Renal cortex interstitium (tissue), 11 donors: ENCODE results near the gene TMEM151B. TPM values are rescaled to one million over a fixed set of nuclear protein-coding genes. Genes with fewer than 3 reads are reported as not detected.

Experiments used
- DNase-seq, 11 donors: peaks; one replicate each; pipeline ENCODE4 v3.0.0-alpha.2; 2013; ENCODE audit warnings: low read depth in 9 of 11, low spot score in 4 of 11; ENCODE audit errors: extremely low read depth in 1 of 11
- polyA plus RNA-seq, 3 donors: library from polyadenylated mRNA; unstranded; fragments of 120-200 nt; gene quantifications; one replicate each; pipeline ENCODE4 v1.2.1, GENCODE V29; 2013; ENCODE audit not compliant: insufficient read length in 3 of 3

Gene TMEM151B
- polyA plus RNA-seq, 3 donors, result 0.59 to 1.0 (median 0.98) TPM

DNA sequence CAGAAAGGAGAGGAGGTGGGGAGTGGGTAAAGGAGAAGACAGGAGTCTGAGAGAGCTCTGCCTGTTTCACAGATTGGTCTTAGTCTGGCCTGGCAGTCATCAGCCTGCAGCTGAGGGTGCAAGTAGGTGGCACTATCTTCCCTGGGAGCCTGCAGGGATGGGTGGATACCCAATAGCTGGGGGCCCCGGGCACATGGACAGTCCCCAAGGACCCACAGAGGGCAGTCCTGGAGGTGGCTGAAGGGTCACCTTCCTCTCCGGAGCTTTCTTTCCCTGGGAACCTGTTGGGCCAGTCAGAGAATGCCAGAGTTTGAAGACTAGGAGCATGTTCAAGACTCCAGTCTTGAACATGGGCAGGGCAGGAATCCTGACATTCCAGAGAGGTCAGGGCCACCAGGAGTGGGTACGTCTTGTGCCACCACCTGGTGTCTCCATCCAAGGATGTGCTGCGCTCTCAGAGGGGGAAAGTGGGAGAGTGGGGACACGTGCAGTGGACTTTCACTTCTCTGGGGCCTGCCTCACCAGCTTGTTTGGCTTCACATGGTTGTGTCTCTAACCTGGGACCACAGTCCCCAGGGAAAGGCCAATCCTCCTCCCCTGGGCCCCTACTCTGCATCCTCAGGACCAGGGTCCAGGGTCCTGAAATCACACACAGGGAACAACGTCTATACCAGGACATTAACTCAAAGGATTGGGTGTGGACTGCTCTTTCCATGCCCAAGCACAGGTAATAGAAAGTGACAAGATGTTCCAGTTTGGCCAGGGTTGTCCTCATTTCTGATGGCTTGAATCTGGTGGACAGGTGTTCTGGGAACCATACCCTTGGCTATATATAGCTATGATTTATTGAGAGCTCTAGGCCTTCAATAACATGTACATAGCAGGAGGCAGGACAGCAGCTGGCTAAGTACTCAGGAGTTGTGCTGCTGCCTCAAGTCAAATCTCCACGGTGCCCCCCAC, 24.9 kb downstream of the TMEM151B start:
- DNase-seq, result no peak

DNA sequence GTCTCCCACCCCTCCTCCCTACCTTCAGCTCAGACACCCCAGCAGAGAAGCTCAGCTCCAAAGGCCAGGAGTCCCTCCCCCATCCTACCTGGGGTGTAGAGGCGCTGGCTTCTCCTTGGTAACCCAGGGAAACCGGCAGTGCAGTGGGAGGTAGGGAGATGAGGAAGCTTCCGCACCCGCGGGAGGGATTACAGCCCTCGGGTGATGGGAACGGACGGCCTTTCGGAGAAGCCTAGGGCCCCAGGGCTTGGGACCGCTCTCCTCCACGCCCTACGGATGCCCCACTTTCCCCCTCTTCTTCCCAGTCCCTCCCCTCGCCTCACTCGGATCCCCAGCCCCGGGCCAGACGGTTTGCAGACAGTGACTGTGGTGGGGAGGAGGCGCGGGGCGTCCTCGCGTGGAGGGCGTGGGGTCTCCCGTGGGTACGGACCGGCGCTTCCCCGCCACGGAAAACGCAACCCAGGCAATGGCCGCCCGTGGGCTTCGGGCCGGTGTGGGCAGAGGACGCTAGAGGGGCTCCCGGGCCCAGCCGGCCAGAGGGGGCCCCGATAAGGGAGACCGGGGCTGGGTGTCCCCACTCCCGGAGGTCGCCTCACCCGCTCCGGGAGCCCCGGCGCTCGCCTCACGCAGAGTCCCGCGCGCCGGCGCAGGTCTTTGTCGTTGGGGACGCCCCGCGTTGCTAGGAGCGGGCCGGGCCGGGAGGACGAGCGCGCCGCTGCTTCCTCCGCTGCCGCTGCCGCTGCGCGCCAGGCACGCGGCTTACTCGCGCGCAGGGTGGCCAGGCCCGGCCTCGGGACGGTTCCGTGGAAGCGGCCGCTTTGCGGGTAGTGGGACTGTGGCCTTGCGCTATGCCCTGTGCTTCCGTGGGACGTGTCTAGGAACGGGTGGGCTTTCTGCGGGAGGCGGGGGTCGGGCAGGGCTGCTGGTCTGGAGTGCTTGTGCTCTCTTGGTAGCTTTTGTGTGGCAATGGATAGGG, 27.1 kb downstream of the TMEM151B start:
- peak in 5 of 11 donors; percentile 34 to 50 (median 43) for DNase-seq

DNA sequence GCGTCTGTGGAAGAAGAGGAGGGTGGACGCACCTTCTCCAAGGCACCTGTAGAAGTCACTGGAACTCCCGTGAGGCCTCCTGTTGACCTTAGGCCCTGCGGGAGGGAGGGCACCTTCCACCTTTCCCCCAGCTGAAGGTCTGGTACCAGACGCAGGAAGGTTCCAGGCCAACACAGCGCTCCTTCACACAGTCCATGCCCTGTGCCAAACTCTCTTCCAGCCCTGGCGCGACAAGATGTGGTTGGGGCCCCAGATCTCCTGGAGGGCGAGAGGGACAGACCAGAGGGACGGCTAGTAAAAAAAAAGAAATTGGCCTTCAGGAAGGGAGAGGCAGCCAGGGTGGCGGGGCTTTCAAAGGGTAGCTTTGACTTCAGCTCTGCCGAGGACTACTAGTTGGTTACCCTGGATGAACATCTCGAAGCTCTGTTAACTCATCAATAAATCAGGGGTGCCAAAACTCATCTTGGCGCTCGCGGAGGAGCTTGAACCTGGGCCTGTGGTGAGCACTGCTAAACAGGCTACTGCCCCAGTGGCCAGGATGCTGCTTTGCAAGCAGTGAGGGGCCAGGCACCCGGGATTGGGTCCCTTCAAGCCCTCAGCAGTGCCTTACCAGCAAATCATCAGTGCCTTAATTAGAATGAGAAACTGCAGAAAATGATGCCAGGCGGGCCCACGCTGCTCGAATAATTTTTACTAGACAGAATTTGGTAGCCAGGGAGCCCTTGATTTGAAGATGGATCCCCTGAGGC, 28.0 kb downstream of the TMEM151B start:
- DNase-seq, result no peak

DNA sequence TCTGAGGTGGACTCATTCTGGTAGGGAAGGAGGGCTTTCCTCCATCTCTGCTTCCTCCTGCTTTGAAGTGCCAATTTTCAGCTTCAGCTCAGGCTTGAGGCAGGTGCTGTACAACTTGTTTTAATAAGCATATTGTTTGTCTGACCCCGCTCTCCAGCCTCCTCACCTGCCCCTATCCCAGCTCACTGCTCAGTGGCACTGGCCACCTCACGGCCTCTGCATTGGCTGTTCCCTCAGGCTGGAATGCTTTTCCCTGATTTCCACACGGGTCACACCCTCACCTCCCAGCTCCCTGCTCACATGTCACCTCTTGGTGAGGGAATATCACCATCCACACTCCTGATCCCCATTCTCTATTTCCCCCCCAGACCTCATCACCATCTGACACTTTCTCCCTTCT, 28.6 kb downstream of the TMEM151B start:
- no peak for DNase-seq

DNA sequence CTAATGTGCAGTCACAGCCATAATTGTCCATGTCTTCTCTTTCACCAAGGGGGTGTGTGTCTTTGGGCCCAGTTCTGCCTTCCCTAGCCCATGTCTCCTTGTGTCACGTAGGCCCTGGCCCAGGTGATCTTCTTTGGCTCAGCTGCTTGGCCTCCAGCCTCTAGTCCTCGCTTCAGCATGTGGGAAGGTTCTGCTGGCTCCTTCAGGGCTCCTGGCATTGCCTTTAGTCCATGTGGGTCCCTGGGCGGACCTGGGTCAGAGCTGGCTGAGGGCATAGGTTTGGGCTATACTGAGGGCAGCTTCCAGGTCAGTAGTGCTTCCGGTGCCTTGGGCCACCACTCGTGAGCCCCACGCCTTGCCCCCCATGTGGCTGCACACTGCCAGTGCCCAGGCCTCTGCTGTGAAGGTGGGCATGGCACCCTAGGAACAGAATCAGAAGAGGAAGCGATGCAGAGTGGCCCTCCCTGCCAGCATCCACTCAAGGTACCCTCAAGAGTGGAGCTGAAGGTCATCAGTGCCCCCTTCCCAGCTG, 30.1 kb downstream of the TMEM151B start:
- no peak for DNase-seq

DNA sequence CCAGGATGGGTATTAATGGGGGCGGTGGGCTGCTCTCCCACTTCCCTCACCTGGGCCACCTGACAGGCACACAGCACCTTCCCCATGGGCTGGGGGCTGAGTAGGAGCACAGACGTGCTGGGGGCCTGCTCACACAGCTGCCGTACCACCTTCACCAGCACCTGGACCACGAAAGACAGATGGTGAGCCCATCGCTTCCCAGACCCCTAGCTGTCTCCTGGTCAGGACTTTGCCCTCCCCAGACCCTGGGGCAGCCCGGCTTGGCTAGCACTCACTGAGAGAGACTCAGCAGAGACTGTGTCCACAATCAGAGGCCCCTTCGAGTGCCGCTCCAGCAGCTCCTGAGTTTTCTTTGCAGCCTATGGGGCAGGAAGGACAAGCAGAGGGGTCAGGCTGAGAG, 30.9 kb downstream of the TMEM151B start:
- no peak for DNase-seq

DNA sequence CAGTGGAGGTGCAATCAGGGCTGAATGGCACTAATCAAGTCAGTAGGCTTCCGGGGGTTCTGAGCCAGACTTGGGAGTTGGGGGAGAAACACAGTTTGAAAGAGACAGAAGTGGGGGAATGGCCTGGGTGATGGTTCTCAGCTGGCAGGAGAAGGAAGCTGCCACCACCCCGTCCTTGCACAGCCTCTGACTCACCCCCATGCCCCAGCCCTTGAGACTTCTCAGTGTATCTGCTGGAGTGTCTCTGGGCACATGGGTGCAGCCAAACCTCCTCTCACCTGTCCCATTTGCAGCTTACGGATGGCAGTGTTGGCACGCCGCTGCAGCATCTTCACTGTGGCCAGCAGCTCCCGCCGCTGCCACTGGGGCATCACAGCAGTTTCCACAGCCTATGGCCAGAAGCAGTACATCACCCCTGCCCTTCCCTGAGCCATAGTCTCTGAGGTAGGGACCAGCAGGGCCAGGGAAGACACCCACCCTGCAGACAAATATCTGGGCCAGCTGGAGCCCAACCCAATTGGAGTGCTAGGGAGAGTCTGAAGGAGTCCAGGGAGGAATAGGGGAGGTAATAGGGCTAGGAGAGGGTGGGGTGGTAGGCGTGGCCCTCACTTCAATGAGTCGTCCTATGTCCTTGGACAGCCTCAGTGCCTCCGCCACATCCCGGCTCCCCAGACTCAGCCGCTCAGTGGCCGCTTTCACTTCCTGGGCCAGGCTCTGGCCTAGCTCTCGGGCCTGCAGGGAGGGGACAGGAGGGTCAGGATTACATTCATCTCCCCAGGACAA, 31.7 kb downstream of the TMEM151B start:
- no peak for DNase-seq

DNA sequence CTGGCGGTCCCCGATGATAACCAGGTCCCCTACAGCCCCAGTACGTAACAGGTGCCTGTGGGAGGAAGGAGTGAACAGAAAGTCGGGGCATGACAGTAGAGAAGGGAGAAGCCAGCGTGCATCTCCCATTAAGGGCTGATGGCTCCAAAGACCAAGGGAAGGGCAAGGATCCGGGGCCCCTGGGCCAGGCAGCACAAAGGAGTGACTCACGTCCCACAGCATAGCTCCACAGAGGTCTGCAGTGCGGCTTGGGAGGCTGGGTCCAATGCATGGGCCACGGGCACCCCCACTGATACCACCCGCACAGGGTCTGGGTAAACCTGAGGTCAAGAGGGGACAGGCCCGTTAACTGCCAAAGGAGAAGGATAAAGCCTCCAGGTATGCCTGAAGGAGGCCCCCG, 32.6 kb downstream of the TMEM151B start:
- DNase-seq, result no peak

DNA sequence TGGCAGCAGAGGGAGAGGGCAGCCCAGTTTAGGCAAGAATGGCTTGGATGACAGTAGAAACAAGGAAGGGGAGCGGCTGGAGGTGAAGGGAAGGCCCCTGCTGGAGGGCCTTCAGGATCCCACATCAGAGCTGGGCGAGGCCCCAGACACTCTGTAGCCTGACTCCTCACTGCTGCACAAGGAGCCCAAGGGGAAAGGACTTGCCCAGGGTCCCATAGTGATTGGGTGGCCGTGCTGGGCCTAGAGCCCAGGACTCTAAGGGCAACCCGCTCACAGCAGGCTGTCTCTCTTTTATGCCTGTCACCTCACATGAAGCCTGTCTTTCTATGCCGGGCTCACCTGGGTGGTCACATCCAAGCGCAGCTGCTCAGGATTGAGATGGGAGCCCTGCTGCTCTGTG, 33.6 kb downstream of the TMEM151B start:
- DNase-seq, result no peak

DNA sequence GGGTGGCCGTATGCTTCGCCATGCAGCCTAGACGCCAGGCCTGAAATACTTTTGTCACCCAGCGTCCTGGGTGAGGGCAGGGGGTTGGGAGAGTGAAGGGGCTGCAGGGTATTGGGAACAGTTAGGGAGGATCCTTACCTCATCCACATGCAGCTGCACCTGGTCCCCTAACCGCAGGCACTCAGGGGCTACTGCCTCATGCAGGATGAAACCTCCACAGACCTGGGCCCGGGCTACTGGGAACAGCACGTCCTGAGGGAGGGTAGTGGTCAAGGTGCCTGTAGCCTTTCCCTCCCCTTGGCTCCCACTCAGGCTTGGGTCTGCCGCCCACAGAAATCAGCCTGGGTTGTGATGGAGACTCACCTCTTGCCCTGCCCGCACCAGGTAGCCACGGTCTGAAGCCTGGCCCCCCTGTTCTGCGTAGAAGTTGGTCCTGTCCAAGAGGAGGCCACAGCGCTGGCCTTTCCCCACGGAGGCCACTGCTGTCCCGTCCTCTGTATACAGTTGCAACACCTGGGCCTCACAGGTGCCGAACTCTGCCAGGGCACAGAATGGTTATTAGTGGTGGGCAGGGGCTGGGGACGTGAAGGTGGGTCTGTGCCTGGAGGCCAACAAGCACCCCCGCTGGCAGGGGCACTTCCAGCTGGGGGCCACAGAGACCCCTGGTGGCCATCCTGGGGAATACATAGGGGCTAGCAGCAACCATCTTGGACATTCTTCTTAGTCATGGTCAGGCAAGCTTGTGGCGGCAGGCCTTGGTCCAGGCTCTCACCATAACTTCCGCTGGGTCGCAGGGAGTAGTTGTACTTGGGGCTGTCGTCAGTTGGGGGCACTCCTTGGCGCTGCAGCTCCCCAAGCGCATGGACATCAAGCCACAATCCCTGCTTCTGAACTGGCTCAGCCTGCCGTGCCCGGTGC, 34.3 kb downstream of the TMEM151B start:
- no peak for DNase-seq

DNA sequence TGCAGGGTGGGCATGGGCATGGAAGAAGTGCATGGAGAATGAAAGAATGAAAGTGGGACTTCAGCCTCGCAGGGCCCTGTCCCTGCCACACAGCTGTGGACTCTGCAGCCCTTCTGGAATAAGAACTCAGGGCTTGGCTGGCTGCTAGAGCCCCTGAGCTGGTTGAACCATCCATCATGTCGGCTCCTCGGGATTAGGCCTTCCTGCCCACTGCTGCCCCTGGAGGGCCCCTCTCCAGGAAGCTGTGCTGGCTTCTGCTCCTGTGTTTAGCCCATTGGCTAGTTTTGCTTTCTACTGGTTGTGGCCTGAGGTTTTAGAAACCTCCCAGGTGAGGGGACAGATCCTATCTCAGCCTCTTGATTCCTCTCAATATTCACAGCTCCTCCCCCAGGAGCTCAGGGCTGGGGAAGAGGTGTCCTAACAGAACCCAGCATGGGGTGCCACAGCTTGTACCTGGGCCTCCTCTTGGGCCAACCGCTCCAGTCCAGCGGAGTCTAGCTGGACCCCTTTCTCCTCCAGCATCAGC, 35.0 kb downstream of the TMEM151B start:
- no peak for DNase-seq

DNA sequence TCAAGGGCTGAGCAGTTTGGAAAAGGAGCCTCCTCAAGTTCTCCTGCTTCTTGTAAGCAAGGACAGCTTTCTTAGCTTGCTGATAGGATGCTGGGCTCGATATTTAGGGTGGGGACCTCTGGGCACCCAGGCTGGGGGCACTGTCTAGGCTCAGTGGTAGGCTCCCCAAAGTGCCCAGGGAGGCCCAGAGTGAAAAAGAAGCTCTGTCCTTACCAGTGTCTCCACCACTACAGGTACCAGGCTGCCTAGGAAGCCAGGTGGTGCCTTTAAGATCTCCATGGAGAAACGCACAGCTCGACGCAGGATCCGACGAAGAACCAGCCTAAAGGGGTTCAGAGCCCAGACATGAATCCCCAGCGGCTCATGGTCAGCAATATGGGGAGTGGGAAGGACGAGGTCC, 36.5 kb downstream of the TMEM151B start:
- DNase-seq, result no peak

DNA sequence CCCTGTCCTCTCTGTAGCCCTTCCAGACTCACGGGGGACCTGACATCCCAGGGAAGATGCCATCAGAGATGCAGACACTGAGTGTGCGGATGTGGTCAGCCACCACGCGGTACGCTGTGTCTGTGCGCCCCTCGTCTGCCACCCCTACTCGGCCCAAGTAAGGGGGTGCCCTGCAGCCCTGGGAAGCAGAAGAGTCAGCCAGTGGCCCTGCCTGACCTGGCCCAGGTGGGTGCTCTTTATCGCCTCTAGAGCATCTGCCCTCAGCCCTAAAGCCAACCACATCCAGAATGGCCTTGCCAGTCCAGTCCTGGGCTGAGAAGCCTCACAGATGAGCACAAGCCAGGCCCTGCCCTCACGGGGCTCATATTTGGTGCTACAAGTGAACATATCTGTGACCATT, 37.0 kb downstream of the TMEM151B start:
- DNase-seq, result no peak

DNA sequence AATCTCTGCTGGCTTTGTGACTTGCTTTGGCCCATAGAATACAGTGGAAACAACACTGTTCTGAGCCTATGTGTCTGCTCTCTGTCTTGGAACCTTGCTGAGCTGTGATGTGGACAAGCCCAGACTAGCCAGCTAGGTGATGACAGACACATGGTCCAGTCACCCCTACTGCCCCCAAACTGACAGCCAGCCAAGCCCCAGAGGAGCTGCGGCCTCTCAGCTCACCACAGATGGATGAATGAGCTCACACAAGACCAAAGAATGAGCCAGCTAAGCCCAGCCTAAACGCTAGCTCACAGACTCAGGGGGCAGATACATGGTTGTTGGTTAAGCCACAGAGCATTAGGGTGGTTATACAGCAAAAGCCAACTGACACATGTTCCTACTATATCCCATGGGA, 38.8 kb downstream of the TMEM151B start:
- no peak for DNase-seq

DNA sequence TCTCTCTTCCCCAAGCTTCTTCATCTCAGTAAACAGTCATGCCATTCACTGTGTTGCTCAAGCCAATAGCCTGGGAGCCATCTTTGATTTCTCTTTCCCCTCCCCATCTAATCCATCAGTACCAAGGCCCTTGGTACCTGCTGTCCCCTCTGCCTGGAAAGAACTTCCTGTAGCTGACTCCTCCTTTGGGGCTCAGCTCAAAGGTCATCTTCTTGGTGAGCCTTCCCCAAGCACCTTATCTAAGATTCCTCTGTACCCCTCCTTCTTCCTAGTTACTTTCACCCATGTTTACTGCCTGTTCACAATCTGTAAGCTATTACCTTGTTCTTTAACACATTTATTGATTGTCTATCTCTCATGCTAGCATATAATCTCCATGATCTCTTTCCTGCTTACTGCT, 39.4 kb downstream of the TMEM151B start:
- DNase-seq, result no peak

DNA sequence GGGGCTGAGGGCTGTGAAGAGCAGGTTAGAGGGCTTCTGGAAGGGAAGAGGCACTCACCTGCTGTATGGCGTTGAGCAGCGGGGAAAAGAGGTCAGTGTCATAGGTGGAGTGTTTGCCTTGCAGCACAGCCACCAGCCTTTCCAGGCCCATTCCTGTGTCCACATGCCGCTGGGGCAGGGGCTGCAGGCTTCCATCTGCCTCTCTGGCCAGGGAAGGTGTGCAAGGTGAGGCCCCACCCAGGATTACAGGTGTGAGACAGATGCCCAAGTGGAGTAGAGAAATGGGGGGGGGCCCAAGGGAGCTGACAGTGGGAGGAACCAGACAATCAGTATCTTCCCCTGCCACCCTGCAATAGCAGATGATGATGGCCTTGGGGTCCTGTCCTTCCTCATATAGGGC, 40.0 kb downstream of the TMEM151B start:
- DNase-seq, result no peak

DNA sequence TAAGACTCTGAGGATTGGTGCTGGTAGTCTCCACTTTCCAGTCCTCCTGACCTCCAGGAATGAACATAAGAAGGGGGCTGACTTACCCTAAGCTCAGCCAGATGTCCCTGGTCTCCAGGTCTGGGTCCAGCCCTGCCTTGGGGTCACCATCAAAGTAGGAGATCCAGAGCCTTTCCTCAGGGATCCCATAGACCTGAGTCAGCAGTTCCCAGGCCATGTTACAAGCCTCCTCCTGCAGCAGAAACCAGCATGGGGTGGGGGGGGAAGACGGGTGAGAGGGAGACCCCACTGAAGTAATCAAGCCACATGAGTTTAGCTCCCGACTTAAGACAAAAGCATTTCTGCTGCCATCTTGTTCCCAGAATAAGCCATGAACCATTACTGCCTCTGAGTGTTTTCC, 41.1 kb downstream of the TMEM151B start:
- no peak for DNase-seq
